NCI-H446 (cell line): ENCODE results near the gene MRAP.

Experiments used
- DNase-seq, 2 experiments: peaks; one replicate each; lab custom pipeline; 2025; lab: John Stamatoyannopoulos, UW

The MRAP gene

GRCh38 chr21:32349333-32349944, 50.8 kb downstream of the MRAP start:
- no peak for DNase-seq

GRCh38 chr21:32350211-32350980, 51.7 kb downstream of the MRAP start:
- DNase-seq: no peak

GRCh38 chr21:32350981-32351380, 52.3 kb downstream of the MRAP start:
- DNase-seq: no peak

- DNase-seq: no peak
These were observed 52.8 kb downstream of the MRAP start for GRCh38 chr21:32351428-32351827.

- DNase-seq: no peak
These were observed 53.9 kb downstream of the MRAP start for GRCh38 chr21:32352526-32352925.

GRCh38 chr21:32353002-32353711, 54.5 kb downstream of the MRAP start:
- DNase-seq: no peak

- no peak for DNase-seq
These were observed 58.3 kb downstream of the MRAP start for GRCh38 chr21:32356874-32357395.

GRCh38 chr21:32359719-32360260, 61.1 kb downstream of the MRAP start:
- DNase-seq: no peak

GRCh38 chr21:32360401-32360975, 61.8 kb downstream of the MRAP start:
- no peak for DNase-seq
